GM19023 (cell line): ENCODE results near the gene PPP1R9B.

Experiments used
- ATAC-seq: cut with Tn5 transposase; IDR thresholded peaks from one replicate; pipeline ENCODE4 v1.9.1; 2021; ENCODE audit warnings: mild to moderate bottlenecking, moderate library complexity; ENCODE audit not compliant: unreplicated experiment

The PPP1R9B gene

GRCh38 chr17:50187751-50188530 lies 37.5 kb upstream of the PPP1R9B start:
- no peak for ATAC-seq

- no peak for ATAC-seq
These were observed 36.9 kb upstream of the PPP1R9B start for GRCh38 chr17:50187394-50187725.

GRCh38 chr17:50186661-50187393 lies 36.4 kb upstream of the PPP1R9B start:
- no peak for ATAC-seq

GRCh38 chr17:50185631-50186471 lies 35.4 kb upstream of the PPP1R9B start:
- ATAC-seq = no peak

GRCh38 chr17:50184611-50185398 lies 34.3 kb upstream of the PPP1R9B start:
- no peak for ATAC-seq

- no peak for ATAC-seq
These were observed 33.6 kb upstream of the PPP1R9B start for GRCh38 chr17:50184064-50184463.

GRCh38 chr17:50183421-50183994 lies 33.0 kb upstream of the PPP1R9B start:
- no peak for ATAC-seq

- no peak for ATAC-seq
These were observed 32.4 kb upstream of the PPP1R9B start for GRCh38 chr17:50182783-50183420.

GRCh38 chr17:50181591-50182560 lies 31.4 kb upstream of the PPP1R9B start:
- ATAC-seq = no peak

GRCh38 chr17:50181144-50181543 lies 30.7 kb upstream of the PPP1R9B start:
- ATAC-seq = no peak

GRCh38 chr17:50180620-50181019 lies 30.1 kb upstream of the PPP1R9B start:
- no peak for ATAC-seq

GRCh38 chr17:50180111-50180510 lies 29.6 kb upstream of the PPP1R9B start:
- ATAC-seq = no peak

GRCh38 chr17:50177983-50178834 lies 27.7 kb upstream of the PPP1R9B start:
- ATAC-seq = no peak

GRCh38 chr17:50177476-50177875 lies 27.0 kb upstream of the PPP1R9B start:
- no peak for ATAC-seq

- ATAC-seq = no peak
These were observed 26.3 kb upstream of the PPP1R9B start for GRCh38 chr17:50176559-50177357.

GRCh38 chr17:50175035-50175807 lies 24.7 kb upstream of the PPP1R9B start:
- ATAC-seq = no peak
